Cardiac fibroblast (primary cell): ENCODE results near the gene C11orf42.
"Not testable (repeated sequence)": the region's sequence is repeated elsewhere in the genome, so short reads cannot be mapped to it uniquely, and the experiment has no call there.

Experiments used
- DNase-seq, 2 donors: peaks; one replicate each; pipeline versions ENCODE4 v3.0.0 to v3.0.0-alpha.2; 2010; ENCODE audit warnings: low read depth in 2 of 2
- H3K4me3 ChIP-seq, 2 donors: replicated peaks in 1 of 2; 1 replicate in 1 of 2; 2 replicates in 1 of 2; pipeline ENCODE4 v1.5.1; 2011; ENCODE audit warnings: low read depth in 2 of 2, low read length in 2 of 2, mild to moderate bottlenecking in 2 of 2, moderate library complexity in 1 of 2
- TF ChIP-seq, protein P1 (sequence below): IDR thresholded peaks from one replicate; pipeline ENCODE4 v1.5.1; 2011; ENCODE audit warnings: low read depth, mild to moderate bottlenecking, low read length, inconsistent platforms

The C11orf42 gene

GRCh38 chr11:6240139-6240538 is 34.8 kb downstream of the C11orf42 start:
- no peak for DNase-seq
- H3K4me3 ChIP-seq, result no peak overlapping the region
- TF ChIP-seq, protein P1, sequence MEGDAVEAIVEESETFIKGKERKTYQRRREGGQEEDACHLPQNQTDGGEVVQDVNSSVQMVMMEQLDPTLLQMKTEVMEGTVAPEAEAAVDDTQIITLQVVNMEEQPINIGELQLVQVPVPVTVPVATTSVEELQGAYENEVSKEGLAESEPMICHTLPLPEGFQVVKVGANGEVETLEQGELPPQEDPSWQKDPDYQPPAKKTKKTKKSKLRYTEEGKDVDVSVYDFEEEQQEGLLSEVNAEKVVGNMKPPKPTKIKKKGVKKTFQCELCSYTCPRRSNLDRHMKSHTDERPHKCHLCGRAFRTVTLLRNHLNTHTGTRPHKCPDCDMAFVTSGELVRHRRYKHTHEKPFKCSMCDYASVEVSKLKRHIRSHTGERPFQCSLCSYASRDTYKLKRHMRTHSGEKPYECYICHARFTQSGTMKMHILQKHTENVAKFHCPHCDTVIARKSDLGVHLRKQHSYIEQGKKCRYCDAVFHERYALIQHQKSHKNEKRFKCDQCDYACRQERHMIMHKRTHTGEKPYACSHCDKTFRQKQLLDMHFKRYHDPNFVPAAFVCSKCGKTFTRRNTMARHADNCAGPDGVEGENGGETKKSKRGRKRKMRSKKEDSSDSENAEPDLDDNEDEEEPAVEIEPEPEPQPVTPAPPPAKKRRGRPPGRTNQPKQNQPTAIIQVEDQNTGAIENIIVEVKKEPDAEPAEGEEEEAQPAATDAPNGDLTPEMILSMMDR, result no peak

GRCh38 chr11:6240781-6241180 is 35.4 kb downstream of the C11orf42 start:
- TF ChIP-seq, protein P1, result no peak
- no peak for DNase-seq
- no peak overlapping the region for H3K4me3 ChIP-seq

GRCh38 chr11:6241316-6241715 is 36.0 kb downstream of the C11orf42 start:
- TF ChIP-seq, protein P1, result no peak
- H3K4me3 ChIP-seq, result no peak overlapping the region
- no peak for DNase-seq

GRCh38 chr11:6245536-6245935 is 40.2 kb downstream of the C11orf42 start:
- DNase-seq, result no peak
- TF ChIP-seq, protein P1, result no peak
- H3K4me3 ChIP-seq, result no peak overlapping the region

DNA sequence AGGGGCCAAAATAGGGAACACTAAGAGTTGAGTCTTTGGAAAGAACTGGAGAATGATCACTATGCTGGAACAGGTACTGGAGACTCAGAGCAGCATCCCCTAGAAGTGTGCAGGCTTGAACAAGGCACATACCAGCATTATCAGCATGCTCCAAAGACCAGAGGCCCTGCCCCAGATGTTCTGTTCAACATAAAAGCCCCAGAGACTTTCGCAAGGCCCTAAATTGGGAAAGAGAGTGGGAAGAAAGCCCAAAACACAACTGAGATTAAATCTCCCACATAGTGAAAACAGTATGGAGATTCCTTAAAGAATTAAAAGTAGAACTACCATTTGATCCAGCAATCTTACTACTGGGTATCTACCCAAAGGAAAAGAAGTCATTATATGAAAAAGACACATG is 42.9 kb downstream of the C11orf42 start:
- TF ChIP-seq, protein P1, result no peak
- no peak overlapping the region for H3K4me3 ChIP-seq
- peak; percentile 68 to 89 for DNase-seq

- not testable (repeated sequence) for H3K4me3 ChIP-seq, DNase-seq
Measured at GRCh38 chr11:6248897-6249296, 43.5 kb downstream of the C11orf42 start.

- H3K4me3 ChIP-seq, result no peak overlapping the region
- peak; percentile 80 to 95 for DNase-seq
- TF ChIP-seq, protein P1, result no peak
Measured at GRCh38 chr11:6249770-6250555, 44.6 kb downstream of the C11orf42 start.
